ENCODE data around the gene SRSF10. TPM values are rescaled to one million over a fixed set of nuclear protein-coding genes. Genes with fewer than 3 reads are reported as not detected.
"Not testable (repeated sequence)": the region's sequence is repeated elsewhere in the genome, so short reads cannot be mapped to it uniquely, and the experiment has no call there.

Gene SRSF10
- total RNA-seq, 1 donor from 2014 or later: 56.5 TPM

GRCh38 chr1:23995431-23995837 lies 15.3 kb upstream of the SRSF10 start:
- Histone ChIP-seq H3K36me3 (no peaks in the 10 kb centered on the region), H3K9me3 (replicated peaks) (no peaks in the 10 kb centered on the region), H3K4me1 (peaks cover 11% of the 10 kb centered on the region), H3K27me3 (ENCODE audit: low read depth) (no peaks in the 10 kb centered on the region), H3K4me3 (no peak overlapping the region), H3K27ac (replicated peaks) (no peak overlapping the region)
- intact Hi-C loops (cut with micrococcal nuclease): no loop called here
- DNase-seq: no peak
- no peak for TF ChIP-seq CTCF (IDR thresholded peaks at IDR 0.05; ENCODE audit: borderline replicate concordance)

- intact Hi-C loops (cut with micrococcal nuclease); DNase-seq; H3K9me3 ChIP-seq (replicated peaks); H3K36me3 ChIP-seq; H3K27me3 ChIP-seq (ENCODE audit: low read depth); H3K27ac ChIP-seq (replicated peaks); H3K4me1 ChIP-seq; H3K4me3 ChIP-seq: not testable (repeated sequence)
Observed at GRCh38 chr1:23992011-23992410, 11.9 kb upstream of the SRSF10 start.

- no peaks in the 10 kb centered on the region for H3K9me3 ChIP-seq (replicated peaks)
- DNase-seq: no peak
- H3K27me3 ChIP-seq (ENCODE audit: low read depth): no peaks in the 10 kb centered on the region
- no peak for TF ChIP-seq CTCF (IDR thresholded peaks at IDR 0.05; ENCODE audit: borderline replicate concordance)
- no peak overlapping the region for H3K4me3 ChIP-seq
- H3K36me3 ChIP-seq: no peaks in the 10 kb centered on the region
- intact Hi-C loops (cut with micrococcal nuclease): no loop called here
- H3K27ac ChIP-seq (replicated peaks): no peak overlapping the region
- H3K4me1 ChIP-seq: peaks cover 8% of the 10 kb centered on the region
Observed at GRCh38 chr1:23989263-23989662, 9.1 kb upstream of the SRSF10 start.

GRCh38 chr1:23987038-23987437 lies 6.9 kb upstream of the SRSF10 start:
- H3K4me1 ChIP-seq; intact Hi-C loops (cut with micrococcal nuclease); H3K36me3 ChIP-seq; H3K4me3 ChIP-seq; H3K9me3 ChIP-seq (replicated peaks); H3K27ac ChIP-seq (replicated peaks); H3K27me3 ChIP-seq (ENCODE audit: low read depth); DNase-seq: not testable (repeated sequence)

- intact Hi-C loops (cut with micrococcal nuclease): no loop called here
- peak overlapping the region; percentile 36 for H3K27ac ChIP-seq (replicated peaks)
- no peak for TF ChIP-seq CTCF (IDR thresholded peaks at IDR 0.05; ENCODE audit: borderline replicate concordance)
- no peaks in the 10 kb centered on the region for H3K27me3 ChIP-seq (ENCODE audit: low read depth)
- H3K4me1 ChIP-seq: peaks cover 22% of the 10 kb centered on the region
- no peak overlapping the region for H3K4me3 ChIP-seq
- no peak for DNase-seq
- H3K9me3 ChIP-seq (replicated peaks): no peaks in the 10 kb centered on the region
- H3K36me3 ChIP-seq: no peaks in the 10 kb centered on the region
Observed at GRCh38 chr1:23984417-23985186, 4.5 kb upstream of the SRSF10 start.

GRCh38 chr1:23980728-23981070 lies 572 bp upstream of the SRSF10 start:
- H3K36me3 ChIP-seq: peaks cover 3% of the 10 kb centered on the region
- peak overlapping the region; percentile 96 for H3K27ac ChIP-seq (replicated peaks)
- H3K4me1 ChIP-seq: peaks cover 55% of the 10 kb centered on the region
- H3K4me3 ChIP-seq: peak overlapping the region; percentile 83
- no peak for DNase-seq
- H3K27me3 ChIP-seq (ENCODE audit: low read depth): no peaks in the 10 kb centered on the region
- intact Hi-C loops (cut with micrococcal nuclease): no loop called here
- H3K9me3 ChIP-seq (replicated peaks): no peaks in the 10 kb centered on the region
- TF ChIP-seq CTCF (IDR thresholded peaks at IDR 0.05; ENCODE audit: borderline replicate concordance): no peak
